Ammon's horn (tissue), 1 donor: ENCODE measurements around the gene TSEN54.

Source experiments
- DNase-seq: peaks from one replicate; pipeline ENCODE4 v3.0.0-alpha.2; 2016; ENCODE audit warnings: low spot score

Gene TSEN54

DNA sequence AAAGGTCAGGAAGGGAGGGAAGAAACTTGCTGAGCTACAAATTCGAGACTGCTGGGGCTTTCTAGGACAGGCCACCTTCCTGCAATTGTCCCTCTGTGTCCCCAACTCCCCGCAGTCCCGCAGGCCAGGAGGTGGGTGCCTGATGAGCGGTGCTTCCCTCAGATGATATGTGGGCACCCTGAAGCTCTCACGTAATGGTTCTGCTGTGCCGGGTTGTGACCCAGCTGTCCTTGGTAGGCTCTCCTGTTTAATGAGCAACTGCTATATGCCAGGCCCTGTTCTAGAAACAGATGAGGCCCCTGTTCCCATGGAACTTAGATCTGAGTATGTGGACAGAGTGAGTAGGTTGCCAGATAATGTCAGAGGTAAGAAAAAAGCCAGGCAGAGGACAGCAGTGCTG lies 49.3 kb downstream of the TSEN54 start:
- DNase-seq = no peak

DNA sequence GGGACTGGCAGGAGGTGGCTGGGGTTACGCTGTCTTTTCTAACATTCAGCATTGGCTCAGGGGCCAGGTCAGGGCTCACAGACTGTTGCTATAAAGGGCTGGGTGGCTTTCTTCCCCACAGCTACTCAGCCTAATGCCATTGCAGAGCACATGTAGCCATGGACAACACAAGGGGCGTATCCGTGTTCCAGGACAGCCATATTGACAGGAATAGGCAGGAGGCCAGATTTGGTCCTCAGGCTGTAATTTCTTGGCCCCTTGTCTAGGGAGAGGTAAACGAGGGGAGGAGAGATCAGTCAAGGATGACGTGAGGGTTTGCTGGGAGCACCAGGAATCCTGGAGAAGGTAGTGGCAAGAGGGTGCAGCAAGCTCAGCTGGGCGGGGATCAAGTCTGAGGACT lies 50.1 kb downstream of the TSEN54 start:
- no peak for DNase-seq

DNA sequence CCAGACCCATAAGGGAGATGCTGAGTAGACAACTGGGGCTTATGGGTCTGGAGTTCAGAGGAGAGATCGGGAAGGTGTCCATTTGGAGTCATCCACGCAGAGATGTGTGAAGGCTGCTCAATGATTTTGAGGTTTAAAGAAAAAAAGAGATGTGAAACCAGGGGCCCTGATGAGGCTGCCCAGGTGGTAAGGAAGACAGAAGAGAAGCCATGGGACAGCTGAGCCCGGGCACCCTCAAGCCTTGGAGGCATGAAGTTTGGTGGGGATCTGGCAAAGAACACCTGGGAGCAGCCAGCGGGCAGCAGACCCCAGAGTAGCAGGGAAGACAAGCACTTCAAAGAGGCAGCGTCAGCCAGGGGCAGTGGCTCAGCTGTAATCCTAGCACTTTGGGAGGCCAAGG lies 50.5 kb downstream of the TSEN54 start:
- DNase-seq = no peak

DNA sequence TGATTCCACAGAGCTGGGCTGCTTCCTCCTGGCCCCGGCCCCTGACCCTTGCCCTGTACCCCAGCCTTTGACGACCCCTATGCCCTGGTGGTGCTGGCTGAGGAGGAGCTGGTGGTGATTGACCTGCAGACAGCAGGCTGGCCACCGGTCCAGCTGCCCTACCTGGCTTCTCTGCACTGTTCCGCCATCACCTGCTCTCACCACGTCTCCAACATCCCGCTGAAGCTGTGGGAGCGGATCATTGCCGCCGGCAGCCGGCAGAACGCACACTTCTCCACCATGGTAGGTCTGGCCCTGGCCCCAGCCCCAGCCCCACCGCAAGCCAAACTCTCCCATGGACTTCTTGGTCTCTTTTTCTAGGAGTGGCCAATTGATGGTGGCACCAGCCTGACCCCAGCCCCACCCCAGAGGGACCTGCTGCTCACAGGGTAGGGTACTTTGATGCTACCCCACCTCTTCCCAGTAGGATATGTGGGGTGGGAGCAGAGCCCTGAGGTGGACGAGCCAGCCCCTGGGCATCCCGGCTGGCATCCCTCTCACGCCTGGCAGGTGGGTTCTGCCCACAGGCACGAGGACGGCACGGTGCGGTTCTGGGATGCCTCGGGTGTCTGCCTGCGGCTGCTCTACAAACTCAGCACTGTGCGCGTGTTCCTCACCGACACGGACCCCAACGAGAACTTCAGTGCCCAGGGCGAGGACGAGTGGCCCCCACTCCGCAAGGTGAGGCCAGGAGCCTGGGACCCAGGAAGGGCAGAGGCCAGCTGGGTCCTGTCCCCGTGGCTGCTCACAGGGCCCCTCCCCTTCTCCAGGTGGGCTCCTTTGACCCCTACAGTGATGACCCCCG lies 52.3 kb downstream of the TSEN54 start:
- DNase-seq = no peak

DNA sequence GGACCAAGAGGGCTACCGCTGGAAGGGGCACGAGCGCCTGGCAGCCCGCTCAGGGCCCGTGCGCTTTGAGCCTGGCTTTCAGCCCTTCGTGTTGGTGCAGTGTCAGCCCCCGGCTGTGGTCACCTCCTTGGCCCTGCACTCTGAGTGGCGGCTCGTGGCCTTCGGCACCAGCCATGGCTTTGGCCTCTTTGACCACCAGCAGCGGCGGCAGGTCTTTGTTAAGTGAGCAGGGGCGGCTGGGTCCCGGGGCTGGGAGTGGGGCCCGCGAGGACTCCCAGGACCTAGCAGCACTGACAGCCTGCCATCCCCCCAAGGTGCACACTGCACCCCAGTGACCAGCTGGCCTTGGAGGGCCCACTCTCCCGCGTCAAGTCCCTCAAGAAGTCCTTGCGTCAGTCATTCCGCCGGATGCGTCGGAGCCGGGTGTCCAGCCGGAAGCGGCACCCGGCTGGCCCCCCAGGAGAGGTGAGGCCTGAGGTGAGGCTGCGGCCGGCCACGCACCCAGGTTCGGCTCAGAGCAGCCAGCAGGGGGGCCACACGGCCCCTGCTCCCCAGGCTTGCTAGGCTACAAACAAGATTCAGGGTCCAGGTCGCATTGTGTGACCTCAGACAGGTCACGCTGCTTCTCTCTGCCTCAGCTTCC lies 53.8 kb downstream of the TSEN54 start:
- DNase-seq = no peak

DNA sequence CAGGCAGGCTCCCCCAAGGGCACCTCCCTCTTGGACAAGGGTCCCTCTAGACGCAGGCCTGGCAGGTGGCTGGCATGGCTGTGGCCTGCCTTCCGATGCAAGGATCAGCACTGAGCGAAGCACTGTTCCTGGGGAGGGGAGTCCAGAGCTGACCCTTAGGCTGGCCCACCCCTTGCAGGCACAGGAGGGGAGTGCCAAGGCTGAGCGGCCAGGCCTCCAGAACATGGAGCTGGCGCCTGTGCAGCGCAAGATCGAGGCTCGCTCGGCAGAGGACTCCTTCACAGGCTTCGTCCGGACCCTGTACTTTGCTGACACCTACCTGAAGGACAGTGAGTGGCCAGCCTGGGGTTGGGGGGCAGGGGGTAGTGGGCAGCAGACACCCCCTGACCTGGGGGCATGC lies 54.4 kb downstream of the TSEN54 start:
- no peak for DNase-seq

DNA sequence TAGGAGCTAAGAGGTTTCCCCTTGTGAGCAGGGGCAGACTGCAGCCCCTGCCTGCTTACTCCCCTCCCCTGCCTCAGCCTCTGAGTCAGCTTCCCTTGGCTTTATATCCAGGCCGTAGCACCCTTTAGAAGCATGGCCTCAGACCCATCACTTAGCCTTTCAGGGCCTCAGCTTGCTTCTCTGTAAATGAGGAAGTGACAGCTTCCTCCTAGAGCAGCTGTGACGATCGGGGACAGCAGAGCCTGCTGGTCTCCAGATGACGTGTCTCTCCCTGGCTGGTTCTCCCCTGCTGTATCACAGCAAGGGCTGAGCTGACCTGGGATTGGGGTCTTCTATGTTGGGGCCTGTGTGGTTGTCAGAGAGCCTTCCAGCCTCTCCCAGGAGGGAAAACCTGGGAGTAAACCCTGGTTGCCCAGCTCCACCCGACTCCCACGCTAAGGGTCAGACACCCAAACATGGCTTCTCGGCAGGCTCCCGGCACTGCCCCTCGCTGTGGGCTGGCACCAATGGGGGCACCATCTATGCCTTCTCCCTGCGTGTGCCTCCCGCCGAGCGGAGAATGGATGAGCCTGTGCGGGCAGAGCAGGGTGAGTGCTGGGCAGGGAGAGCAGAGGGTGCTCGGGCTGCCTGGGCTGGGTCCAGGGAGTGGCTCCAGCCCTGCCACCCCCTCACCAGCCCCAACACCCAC lies 55.0 kb downstream of the TSEN54 start:
- peak; percentile 61 for DNase-seq

DNA sequence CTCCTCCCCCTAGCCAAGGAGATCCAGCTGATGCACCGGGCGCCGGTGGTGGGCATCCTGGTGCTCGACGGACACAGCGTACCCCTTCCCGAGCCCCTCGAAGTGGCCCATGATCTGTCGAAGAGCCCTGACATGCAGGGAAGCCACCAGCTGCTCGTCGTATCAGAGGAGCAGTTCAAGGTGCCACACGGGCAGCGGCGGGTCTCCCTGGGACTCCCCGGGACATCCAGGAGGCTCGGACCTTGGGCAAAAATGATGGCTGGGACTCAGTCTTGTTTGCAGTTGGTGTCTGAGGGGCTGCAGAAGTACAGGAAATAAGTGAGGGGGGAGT lies 55.5 kb downstream of the TSEN54 start:
- DNase-seq = no peak

DNA sequence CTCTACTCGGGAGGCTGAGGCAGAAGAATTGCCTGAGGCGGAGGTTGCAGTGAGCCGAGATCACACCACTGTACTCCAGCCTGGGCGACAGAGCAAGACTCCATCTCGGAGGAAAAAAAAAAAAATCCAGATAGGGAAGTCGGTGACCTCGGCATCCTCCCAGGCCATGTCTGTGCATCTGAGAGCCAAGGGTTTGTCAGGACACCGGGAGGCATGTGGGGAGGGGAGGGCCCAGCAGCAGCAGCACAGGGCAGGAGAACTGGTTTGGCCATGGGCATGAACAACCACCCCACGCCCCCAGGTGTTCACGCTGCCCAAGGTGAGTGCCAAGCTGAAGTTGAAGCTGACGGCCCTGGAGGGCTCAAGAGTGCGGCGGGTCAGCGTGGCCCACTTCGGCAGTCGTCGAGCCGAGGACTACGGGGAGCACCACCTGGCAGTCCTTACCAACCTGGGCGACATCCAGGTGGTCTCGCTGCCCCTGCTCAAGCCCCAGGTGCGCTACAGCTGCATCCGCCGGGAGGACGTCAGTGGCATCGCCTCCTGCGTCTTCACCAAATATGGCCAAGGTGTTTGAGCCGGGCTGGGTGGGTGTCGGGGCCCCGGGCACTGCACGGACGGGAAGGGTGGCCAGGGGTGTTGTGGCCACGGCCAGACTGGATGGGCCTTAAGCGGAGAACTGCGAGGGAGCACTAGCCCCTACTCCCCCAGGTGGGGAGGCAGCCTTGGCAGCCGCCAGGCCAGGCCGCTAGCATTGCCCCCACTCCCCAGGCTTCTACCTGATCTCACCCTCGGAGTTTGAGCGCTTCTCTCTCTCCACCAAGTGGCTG lies 56.6 kb downstream of the TSEN54 start:
- DNase-seq = no peak

DNA sequence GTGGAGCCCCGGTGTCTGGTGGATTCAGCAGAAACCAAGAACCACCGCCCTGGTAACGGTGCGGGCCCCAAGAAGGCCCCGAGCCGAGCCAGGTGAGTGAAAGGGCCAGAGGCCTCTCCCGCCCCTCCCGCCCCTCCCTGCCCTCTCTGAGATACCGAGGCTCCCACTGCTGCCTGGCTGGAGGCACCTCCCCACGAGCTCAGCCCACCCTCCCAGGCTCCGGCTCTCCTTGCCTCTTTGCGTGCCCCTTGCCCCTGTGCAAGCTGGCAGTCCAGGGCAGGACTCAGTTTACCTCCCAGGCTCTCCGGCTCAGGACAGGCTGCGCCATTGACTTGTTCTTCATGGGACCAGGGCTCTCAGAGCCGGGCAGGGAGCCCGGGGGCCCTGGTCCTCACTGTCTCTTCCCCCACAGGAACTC lies 57.2 kb downstream of the TSEN54 start:
- DNase-seq = no peak

DNA sequence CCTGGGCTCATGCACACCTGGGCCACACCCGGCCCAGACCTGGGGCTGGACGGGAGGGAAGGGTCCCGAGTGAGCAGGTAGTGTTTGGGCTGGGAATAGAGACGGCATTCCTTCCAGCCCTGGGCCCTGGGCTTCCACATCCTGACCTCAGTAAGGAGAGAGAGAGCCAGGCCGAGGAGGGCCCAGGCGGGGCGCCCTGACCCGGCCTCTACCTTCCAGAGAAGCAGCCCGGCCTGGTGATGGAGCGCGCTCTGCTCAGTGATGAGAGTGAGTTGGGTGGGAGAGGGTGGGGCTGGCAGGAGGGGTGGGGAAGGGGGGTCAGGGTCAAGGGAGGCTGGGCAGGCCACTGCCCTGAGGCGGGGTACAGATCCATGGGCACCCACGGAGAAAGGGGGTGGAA lies 57.7 kb downstream of the TSEN54 start:
- no peak for DNase-seq
